ENCODE measurements around the gene TOR2A. TPM values are rescaled to one million over a fixed set of nuclear protein-coding genes. Genes with fewer than 3 reads are reported as not detected.

The TOR2A gene
- polyA plus RNA-seq, 1 donor (not counting 4 experiments of a cell fraction or from before 2014, with no cell fraction given): 2.3 TPM

GRCh38 chr9:127721391-127721821 lies 13.7 kb downstream of the TOR2A start:
- no peak for TF ChIP-seq EZH2 (IDR thresholded peaks at IDR 0.05; ENCODE audit: low read length)
- no peak for TF ChIP-seq CTCF (optimal IDR thresholded peaks at IDR 0.05 in 1 of 3, IDR thresholded peaks at IDR 0.05 in 1 of 3, conservative IDR thresholded peaks at IDR 0.05 in 1 of 3; ENCODE audit: extremely low read depth in 1 of 3, insufficient read depth in 2 of 3, low read length in 3 of 3)
- DNase-seq (ENCODE audit: low read depth, low spot score) (no peak), FAIRE-seq (no peak)
- Histone ChIP-seq H3K79me2 (ENCODE audit: control insufficient read depth, insufficient read depth, low read length) (no peaks in the 10 kb centered on the region), H3K4me1 (ENCODE audit: control insufficient read depth, extremely low read depth, insufficient read depth, low read length) (peaks cover 15% of the 10 kb centered on the region), H3K4me3 (ENCODE audit: control insufficient read depth in 2 of 3, extremely low read depth in 1 of 3, insufficient read depth in 2 of 3, low read depth in 1 of 3, low read length in 3 of 3) (no peak overlapping the region), H3K27me3 (ENCODE audit: control insufficient read depth, extremely low read depth, insufficient read depth, low read length) (no peaks in the 10 kb centered on the region), H3K27ac (ENCODE audit: control insufficient read depth, insufficient read depth, low read length) (no peak overlapping the region), H3K4me2 (ENCODE audit: control insufficient read depth, extremely low read depth, insufficient read depth, low read depth, low read length) (peak overlapping the region; percentile 27), H3K9me3 (ENCODE audit: control insufficient read depth, low read depth, low read length) (no peaks in the 10 kb centered on the region), H3K9me1 (ENCODE audit: control insufficient read depth, extremely low read depth, insufficient read depth, low read length) (no peaks in the 10 kb centered on the region), H3K9ac (ENCODE audit: control insufficient read depth, extremely low read depth, insufficient read depth, low read length) (no peak overlapping the region), H3K36me3 (ENCODE audit: control insufficient read depth in 2 of 2, extremely low read depth in 1 of 2, insufficient read depth in 2 of 2, low read length in 2 of 2) (no peaks in the 10 kb centered on the region), H2AFZ (ENCODE audit: control insufficient read depth, low read length) (peak overlapping the region; percentile 40), H4K20me1 (ENCODE audit: control insufficient read depth, extremely low read depth, insufficient read depth, low read length) (no peaks in the 10 kb centered on the region)
- dilution Hi-C loops (cut with MboI; ENCODE audit: extremely low pct_ligation_motif_present, low sequenced_read_pairs): no loop called here

GRCh38 chr9:127720865-127721227 lies 14.2 kb downstream of the TOR2A start:
- dilution Hi-C loops (cut with MboI; ENCODE audit: extremely low pct_ligation_motif_present, low sequenced_read_pairs): no loop called here
- Histone ChIP-seq H3K4me2 (ENCODE audit: control insufficient read depth, extremely low read depth, insufficient read depth, low read depth, low read length) (no peak overlapping the region), H3K27ac (ENCODE audit: control insufficient read depth, insufficient read depth, low read length) (no peak overlapping the region), H3K9me1 (ENCODE audit: control insufficient read depth, extremely low read depth, insufficient read depth, low read length) (no peaks in the 10 kb centered on the region), H3K79me2 (ENCODE audit: control insufficient read depth, insufficient read depth, low read length) (no peaks in the 10 kb centered on the region), H3K4me3 (ENCODE audit: control insufficient read depth in 2 of 3, extremely low read depth in 1 of 3, insufficient read depth in 2 of 3, low read depth in 1 of 3, low read length in 3 of 3) (no peak overlapping the region), H3K27me3 (ENCODE audit: control insufficient read depth, extremely low read depth, insufficient read depth, low read length) (no peaks in the 10 kb centered on the region), H3K9ac (ENCODE audit: control insufficient read depth, extremely low read depth, insufficient read depth, low read length) (peak overlapping the region; percentile 9), H3K9me3 (ENCODE audit: control insufficient read depth, low read depth, low read length) (no peaks in the 10 kb centered on the region), H3K4me1 (ENCODE audit: control insufficient read depth, extremely low read depth, insufficient read depth, low read length) (peaks cover 20% of the 10 kb centered on the region), H2AFZ (ENCODE audit: control insufficient read depth, low read length) (no peak overlapping the region), H4K20me1 (ENCODE audit: control insufficient read depth, extremely low read depth, insufficient read depth, low read length) (no peaks in the 10 kb centered on the region), H3K36me3 (ENCODE audit: control insufficient read depth in 2 of 2, extremely low read depth in 1 of 2, insufficient read depth in 2 of 2, low read length in 2 of 2) (no peaks in the 10 kb centered on the region)
- TF ChIP-seq EZH2 (IDR thresholded peaks at IDR 0.05; ENCODE audit: low read length) (no peak), CTCF (optimal IDR thresholded peaks at IDR 0.05 in 1 of 3, IDR thresholded peaks at IDR 0.05 in 1 of 3, conservative IDR thresholded peaks at IDR 0.05 in 1 of 3; ENCODE audit: extremely low read depth in 1 of 3, insufficient read depth in 2 of 3, low read length in 3 of 3) (no peak)
- FAIRE-seq: no peak
- no peak for DNase-seq (ENCODE audit: low read depth, low spot score)
